Measurements from ENCODE around the gene LRRFIP2.
"Not testable (repeated sequence)": the region's sequence is repeated elsewhere in the genome, so short reads cannot be mapped to it uniquely, and the experiment has no call there.

The LRRFIP2 gene

GRCh38 chr3:37154668-37155314, 19.6 kb downstream of the LRRFIP2 start:
- DNase-seq (ENCODE audit: low spot score), result no peak
- TF ChIP-seq CTCF (IDR thresholded peaks at IDR 0.05), result no peak
- Histone ChIP-seq H3K27ac (no peak overlapping the region), H3K4me3 (no peak overlapping the region)

GRCh38 chr3:37150621-37151020, 23.8 kb downstream of the LRRFIP2 start:
- H3K4me3 ChIP-seq, result no peak overlapping the region
- TF ChIP-seq CTCF (IDR thresholded peaks at IDR 0.05), result no peak
- DNase-seq (ENCODE audit: low spot score), result no peak
- no peak overlapping the region for H3K27ac ChIP-seq

DNA sequence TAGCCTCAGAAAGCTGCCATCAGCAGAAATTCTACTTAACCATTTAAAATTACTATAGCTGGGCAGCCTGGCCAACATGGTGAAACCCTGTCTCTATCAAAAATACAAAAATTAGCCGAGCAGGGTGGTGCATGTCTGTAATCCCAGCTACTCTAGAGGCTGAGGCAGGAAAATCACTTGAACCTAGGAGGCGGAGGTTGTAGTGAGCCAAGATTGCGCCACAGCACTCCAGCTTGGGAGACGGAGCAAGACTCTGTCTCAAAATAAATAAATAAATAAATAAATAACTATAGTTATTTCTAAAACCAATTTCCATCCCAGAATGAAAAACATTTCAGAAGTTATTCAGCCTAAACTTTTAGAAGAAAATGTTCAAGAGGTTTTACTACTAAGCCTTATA, 25.1 kb downstream of the LRRFIP2 start:
- DNase-seq (ENCODE audit: low spot score), result no peak
- no peak overlapping the region for H3K27ac ChIP-seq
- H3K4me3 ChIP-seq, result no peak overlapping the region
- TF ChIP-seq CTCF (IDR thresholded peaks at IDR 0.05), result no peak

- Histone ChIP-seq H3K4me3 (no peak overlapping the region), H3K27ac (no peak overlapping the region)
- DNase-seq (ENCODE audit: low spot score), result no peak
- TF ChIP-seq CTCF (IDR thresholded peaks at IDR 0.05), result no peak
These were observed 26.2 kb downstream of the LRRFIP2 start for GRCh38 chr3:37148208-37148607.

GRCh38 chr3:37147666-37148065, 26.7 kb downstream of the LRRFIP2 start:
- no peak for TF ChIP-seq CTCF (IDR thresholded peaks at IDR 0.05)
- DNase-seq (ENCODE audit: low spot score), result no peak

GRCh38 chr3:37146927-37147326, 27.5 kb downstream of the LRRFIP2 start:
- H3K27ac ChIP-seq; H3K4me3 ChIP-seq; DNase-seq (ENCODE audit: low spot score): not testable (repeated sequence)

More at GRCh38 chr3:37147666-37148065, 26.7 kb downstream of the LRRFIP2 start:
- Histone ChIP-seq H3K4me3 (no peak overlapping the region), H3K27ac (no peak overlapping the region)

- no peak for TF ChIP-seq CTCF (IDR thresholded peaks at IDR 0.05)
- Histone ChIP-seq H3K27ac (peak overlapping the region in 1 of 2 donors; percentile 34), H3K4me3 (no peak overlapping the region)
- no peak for DNase-seq (ENCODE audit: low spot score)
These were observed 28.8 kb downstream of the LRRFIP2 start for GRCh38 chr3:37145611-37146010.
